ENCODE results near the gene ZNF597. TPM values are rescaled to one million over a fixed set of nuclear protein-coding genes. Genes with fewer than 3 reads are reported as not detected.

ZNF597 gene
- total RNA-seq, 1 experiment from 2014 or later, result 2.2 TPM

- no peak for TF ChIP-seq RORB (CRISPR knock-in tag; IDR thresholded peaks at IDR 0.05)
- no peak for TF ChIP-seq ZNF138 (CRISPR knock-in tag; conservative IDR thresholded peaks at IDR 0.05)
- TF ChIP-seq E2F1 (CRISPR knock-in tag; IDR thresholded peaks at IDR 0.05), result no peak
- TF ChIP-seq NR2C2 (CRISPR knock-in tag; IDR thresholded peaks at IDR 0.05), result no peak
- no peak for TF ChIP-seq PRDM15 (CRISPR knock-in tag; IDR thresholded peaks at IDR 0.05)
- TF ChIP-seq TP53 (CRISPR knock-in tag; IDR thresholded peaks at IDR 0.05), result no peak
- no peak for TF ChIP-seq SMAD3 (CRISPR knock-in tag; IDR thresholded peaks at IDR 0.05; ENCODE audit: borderline replicate concordance)
- TF ChIP-seq FOXP1 (CRISPR knock-in tag; IDR thresholded peaks at IDR 0.05; ENCODE audit: borderline replicate concordance), result no peak
- TF ChIP-seq ARID4B (CRISPR knock-in tag; IDR thresholded peaks at IDR 0.05; ENCODE audit: borderline replicate concordance), result no peak
- no peak for TF ChIP-seq CBFB (CRISPR knock-in tag; IDR thresholded peaks at IDR 0.05; ENCODE audit: low read depth)
- no peak for TF ChIP-seq MLX (CRISPR knock-in tag; IDR thresholded peaks at IDR 0.05)
- TF ChIP-seq ZNF281 (CRISPR knock-in tag; IDR thresholded peaks at IDR 0.05), result no peak
- TF ChIP-seq ATF1 (CRISPR knock-in tag; IDR thresholded peaks at IDR 0.05), result no peak
- TF ChIP-seq GTF2I (CRISPR knock-in tag; conservative IDR thresholded peaks at IDR 0.05), result no peak
- no peak for TF ChIP-seq ZNF121 (CRISPR knock-in tag; IDR thresholded peaks at IDR 0.05)
- no peak for TF ChIP-seq CDX4 (CRISPR knock-in tag; IDR thresholded peaks at IDR 0.05; ENCODE audit: borderline replicate concordance)
- no peak for TF ChIP-seq ZSCAN18 (CRISPR knock-in tag; IDR thresholded peaks at IDR 0.05)
- no peak for TF ChIP-seq ZBTB21 (CRISPR knock-in tag; IDR thresholded peaks at IDR 0.05; ENCODE audit: borderline replicate concordance)
- ATAC-seq (no peak), DNase-seq (ENCODE audit: low spot score) (no peak)
- Mint-ChIP-seq H3K4me3 (no peak overlapping the region), H3K9me3 (no peaks in the 10 kb centered on the region), H3K36me3 (peaks cover 43% of the 10 kb centered on the region), H3K27ac (peak overlapping the region; percentile 77), H3K27me3 (ENCODE audit: low read depth) (no peaks in the 10 kb centered on the region), H3K4me1 (peaks cover 10% of the 10 kb centered on the region)
- ChIA-PET POLR2A (no interaction called here), CTCF (no interaction called here)
Observed at GRCh38 chr16:3481696-3482658, 38.7 kb upstream of the ZNF597 start.

Measured in WTC11 (cell line).